Pancreas (tissue), 10 donors: ENCODE measurements around the gene ABO. TPM values are rescaled to one million over a fixed set of nuclear protein-coding genes. Genes with fewer than 3 reads are reported as not detected.
"Not testable (repeated sequence)": the region's sequence is repeated elsewhere in the genome, so short reads cannot be mapped to it uniquely, and the experiment has no call there.

Source experiments
- ATAC-seq, 4 donors: fragments of 200-7000 bp; cut with Tn5 transposase; one replicate each; pipeline versions ENCODE4 v1.8.0 to v1.9.1; 2020; ENCODE audit warnings: mild to moderate bottlenecking in 4 of 4, moderate library complexity in 4 of 4
- DNase-seq, 6 donors: peaks; one replicate each; pipeline ENCODE4 v3.0.0-alpha.2; 2020
- FAIRE-seq: peaks from 2 replicates; lab custom pipeline; 2012; peaks lifted over from hg19 to GRCh38; lab: Jason Lieb, UNC
- H3K27ac ChIP-seq, 4 donors: fragments of 200-600 bp; sonication (generic); 1 replicate in 3 of 4; 2 replicates in 1 of 4; pipeline versions ENCODE4 v1.5.0 to v1.8.0; 2020
- H3K27me3 ChIP-seq, 4 donors: fragments of 200-600 bp; one replicate each; pipeline ENCODE4 v1.8.0; 2021
- H3K36me3 ChIP-seq, 3 donors: fragments of 200-600 bp; sonication (generic) in 1 of 3; one replicate each; pipeline versions ENCODE4 v1.5.0 to v1.8.0; 2020 to 2021
- H3K4me1 ChIP-seq, 3 donors: fragments of 200-600 bp; one replicate each; pipeline ENCODE4 v1.8.0; 2021
- H3K4me3 ChIP-seq, 4 donors: fragments of 200-600 bp; sonication (generic) in 2 of 4; one replicate each; pipeline versions ENCODE4 v1.5.0 to v1.8.0; 2020 to 2021
- H3K9me3 ChIP-seq, 4 donors: fragments of 200-600 bp; one replicate each; pipeline ENCODE4 v1.8.0; 2021
- WGBS, 2 donors: extraction: QIAGEN DNeasy Blood & Tissue Kit; methylation state at CpG; one replicate each; pipeline ENCODE4 v1.1.7; 2013; 5-methylcytosine and 5-hydroxymethylcytosine counted together
- intact Hi-C, 3 donors: fragments of 100-400 bp; cut with DNase I; formaldehyde crosslinking; loops; one replicate each; pipeline versions ENCODE4 v1.11.1 to v1.14.2; 2022
- polyA plus RNA-seq, 2 donors: library from polyadenylated mRNA; stranded (reverse); fragments of 200-250 nt; gene quantifications; one replicate each; pipeline ENCODE4 v1.2.3, GENCODE V29; 2013
- total RNA-seq, 6 donors: library from RNA; stranded (reverse); fragmentation: NEBNext Ultra II Directional in 4 of 6; extraction: Animal tissue kit (Norgen Biotek cat#: 25700) in 4 of 6; gene quantifications; one replicate each; pipeline versions ENCODE4 v1.2.1 to v1.2.4, GENCODE V29; 2021 to 2023
- TF ChIP-seq, protein P1 (sequence below), 4 donors: fragments of 200-600 bp; sonication (generic) in 3 of 4; IDR thresholded peaks; one replicate each; pipeline versions ENCODE4 v1.5.0 to v1.8.0; 2021; ENCODE audit warnings: antibody characterized with exemption in 4 of 4
- donor health status: healthy with polysubstance abuse.
- donor health status: DM: no; HTN: no; CAD: no; lungs with moderate emphysema.
- donor health status: DM: no; HTN: no; CAD: no.
- donor health status: control.
- donor health status: control.
- donor health status: Bipolar disorder and iron deficiency.
- donor health status: DM: yes; HTN: yes; CAD: no.
- donor health status: DM: no; HTN: no; CAD: no.
- donor health status: DM: no; HTN: no; CAD: no.
- donor health status: DM: yes; HTN: yes; CAD: no.

ABO gene
- total and polyA plus RNA-seq, 8 donors: 2.1 to 10.2 (median 5.4) TPM

- 73 to 77% methylated on average over 7 of the region's 7 CpGs for WGBS, 2 donors
- no peak for DNase-seq
- H3K4me3 ChIP-seq: no peak overlapping the region
- TF ChIP-seq, protein P1, sequence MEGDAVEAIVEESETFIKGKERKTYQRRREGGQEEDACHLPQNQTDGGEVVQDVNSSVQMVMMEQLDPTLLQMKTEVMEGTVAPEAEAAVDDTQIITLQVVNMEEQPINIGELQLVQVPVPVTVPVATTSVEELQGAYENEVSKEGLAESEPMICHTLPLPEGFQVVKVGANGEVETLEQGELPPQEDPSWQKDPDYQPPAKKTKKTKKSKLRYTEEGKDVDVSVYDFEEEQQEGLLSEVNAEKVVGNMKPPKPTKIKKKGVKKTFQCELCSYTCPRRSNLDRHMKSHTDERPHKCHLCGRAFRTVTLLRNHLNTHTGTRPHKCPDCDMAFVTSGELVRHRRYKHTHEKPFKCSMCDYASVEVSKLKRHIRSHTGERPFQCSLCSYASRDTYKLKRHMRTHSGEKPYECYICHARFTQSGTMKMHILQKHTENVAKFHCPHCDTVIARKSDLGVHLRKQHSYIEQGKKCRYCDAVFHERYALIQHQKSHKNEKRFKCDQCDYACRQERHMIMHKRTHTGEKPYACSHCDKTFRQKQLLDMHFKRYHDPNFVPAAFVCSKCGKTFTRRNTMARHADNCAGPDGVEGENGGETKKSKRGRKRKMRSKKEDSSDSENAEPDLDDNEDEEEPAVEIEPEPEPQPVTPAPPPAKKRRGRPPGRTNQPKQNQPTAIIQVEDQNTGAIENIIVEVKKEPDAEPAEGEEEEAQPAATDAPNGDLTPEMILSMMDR (IDR thresholded peaks at IDR 0.05): no peak
- H3K27me3 ChIP-seq: no peaks in the 10 kb centered on the region
- no peak for FAIRE-seq
- H3K27ac ChIP-seq: no peak overlapping the region
- H3K9me3 ChIP-seq: no peaks in the 10 kb centered on the region
- no peak for ATAC-seq
- no peaks in the 10 kb centered on the region for H3K4me1 ChIP-seq
- intact Hi-C loops: no loop called here
- H3K36me3 ChIP-seq: no peaks in the 10 kb centered on the region
Measured at GRCh38 chr9:133210609-133211008, 64.4 kb downstream of the ABO start.

DNA sequence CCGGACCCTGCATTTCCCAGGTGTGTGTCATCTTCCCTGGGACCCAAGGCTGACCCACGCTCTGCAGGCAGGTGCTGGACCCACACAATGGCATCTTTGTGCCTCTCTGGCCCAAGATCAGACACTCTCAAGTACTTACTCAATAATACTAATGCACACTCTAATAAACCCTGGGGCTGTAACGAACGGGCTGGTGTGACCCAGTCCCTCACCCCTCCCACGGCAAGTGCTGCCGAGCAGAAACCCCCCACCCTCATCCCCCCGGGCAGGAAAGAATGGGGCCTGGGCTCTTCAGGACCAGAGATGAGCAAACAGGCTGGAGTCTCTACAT, 64.8 kb downstream of the ABO start:
- Histone ChIP-seq H3K4me1 (no peaks in the 10 kb centered on the region), H3K36me3 (no peaks in the 10 kb centered on the region), H3K27ac (no peak overlapping the region), H3K9me3 (no peaks in the 10 kb centered on the region), H3K27me3 (no peaks in the 10 kb centered on the region), H3K4me3 (no peak overlapping the region)
- intact Hi-C loops: no loop called here
- ATAC-seq (peak in 2 of 4 donors; percentile 66 to 82), DNase-seq (peak in 1 of 6 donors; percentile 23), FAIRE-seq (no peak)
- TF ChIP-seq, protein P1 (IDR thresholded peaks at IDR 0.05): no peak
- 16 to 17% methylated on average over 7 of the region's 7 CpGs for WGBS, 2 donors

DNA sequence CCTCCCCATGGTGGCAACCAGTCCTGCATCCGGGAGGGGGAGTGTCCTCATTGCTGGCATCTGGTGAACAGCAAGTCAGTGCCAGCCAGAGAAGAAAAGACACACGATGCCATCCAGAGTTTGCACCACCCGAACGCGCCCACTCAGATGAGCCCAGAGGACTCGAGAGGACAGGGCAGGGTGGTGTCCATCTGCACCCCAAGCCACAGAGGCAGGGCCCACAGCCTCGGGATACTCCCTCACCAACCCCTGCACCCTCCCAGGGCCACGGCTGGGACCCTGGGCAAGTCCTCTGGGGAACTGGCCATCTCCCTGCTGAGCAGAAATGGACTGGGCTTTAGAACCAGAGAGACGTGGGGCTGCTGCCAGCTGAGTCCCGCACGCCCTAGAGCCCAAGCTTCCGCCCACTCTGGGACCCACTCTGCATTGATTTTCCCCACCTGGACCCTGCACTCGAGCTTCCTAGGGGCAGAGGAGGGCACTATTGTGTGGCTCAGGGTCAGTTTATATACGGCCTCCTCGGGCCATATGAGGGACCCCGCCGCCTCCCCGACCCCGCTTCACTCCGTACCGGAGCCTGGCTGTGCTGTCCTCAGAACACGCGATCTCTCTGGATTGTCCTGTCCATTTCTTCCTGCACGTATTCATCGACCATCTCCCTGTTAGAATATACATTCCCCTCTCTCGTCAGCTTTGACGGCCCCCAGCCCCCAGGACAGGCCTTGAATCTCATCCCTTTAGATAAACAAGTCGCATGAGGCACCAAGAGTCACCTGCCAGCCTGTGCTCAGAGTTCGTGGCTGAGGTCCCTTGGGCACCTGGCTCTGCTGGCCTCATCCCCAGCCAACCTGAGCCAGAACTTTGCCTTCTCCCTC, 65.4 kb downstream of the ABO start:
- H3K9me3 ChIP-seq, intact Hi-C loops, FAIRE-seq, ATAC-seq, H3K4me3 ChIP-seq, H3K27ac ChIP-seq, H3K36me3 ChIP-seq, H3K27me3 ChIP-seq, H3K4me1 ChIP-seq: not testable (repeated sequence)
- DNase-seq: peak in 1 of 6 donors; percentile 28
- WGBS, 2 donors: 58 to 65% methylated on average over 29 of the region's 29 CpGs

DNA sequence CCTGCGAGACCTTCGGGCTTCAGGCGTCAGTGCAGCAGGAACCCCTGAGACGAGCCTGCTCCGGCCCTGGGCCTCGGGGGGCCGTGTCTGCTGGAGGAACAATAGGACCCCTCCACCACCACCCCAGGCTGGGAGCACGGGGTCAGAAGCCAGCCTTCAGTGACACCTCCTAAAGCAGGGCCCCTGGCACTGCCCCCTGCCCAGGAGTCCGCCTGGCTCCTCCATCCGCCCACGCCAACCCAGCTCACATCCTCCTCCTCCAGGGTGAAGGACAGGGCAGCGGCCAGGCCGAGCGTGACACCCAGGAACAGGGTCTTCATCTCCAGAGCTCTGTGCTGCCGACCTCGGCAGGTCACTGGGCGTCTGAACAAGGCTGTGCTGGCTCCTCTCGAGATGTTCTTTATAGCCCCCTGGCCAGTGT, 66.1 kb downstream of the ABO start, which contains the start of gene OBP2B:
Gene OBP2B (minus strand): TSS at position 371 of the 421 bp plus-strand sequence. CDS start 51 bp downstream, at position 320.
- H3K27me3 ChIP-seq, H3K4me1 ChIP-seq, intact Hi-C loops, FAIRE-seq, ATAC-seq, H3K4me3 ChIP-seq, H3K36me3 ChIP-seq, H3K9me3 ChIP-seq, H3K27ac ChIP-seq, DNase-seq: not testable (repeated sequence)
- WGBS, 2 donors: 77 to 88% methylated on average over 7 to 12 of the region's 18 CpGs

- FAIRE-seq, ATAC-seq, H3K4me3 ChIP-seq, H3K27ac ChIP-seq, H3K4me1 ChIP-seq, intact Hi-C loops, H3K36me3 ChIP-seq, H3K9me3 ChIP-seq, H3K27me3 ChIP-seq, DNase-seq: not testable (repeated sequence)
- WGBS, 2 donors: 68 to 81% methylated on average over 11 to 13 of the region's 16 CpGs
Measured at GRCh38 chr9:133208171-133208879, 66.7 kb downstream of the ABO start.

DNA sequence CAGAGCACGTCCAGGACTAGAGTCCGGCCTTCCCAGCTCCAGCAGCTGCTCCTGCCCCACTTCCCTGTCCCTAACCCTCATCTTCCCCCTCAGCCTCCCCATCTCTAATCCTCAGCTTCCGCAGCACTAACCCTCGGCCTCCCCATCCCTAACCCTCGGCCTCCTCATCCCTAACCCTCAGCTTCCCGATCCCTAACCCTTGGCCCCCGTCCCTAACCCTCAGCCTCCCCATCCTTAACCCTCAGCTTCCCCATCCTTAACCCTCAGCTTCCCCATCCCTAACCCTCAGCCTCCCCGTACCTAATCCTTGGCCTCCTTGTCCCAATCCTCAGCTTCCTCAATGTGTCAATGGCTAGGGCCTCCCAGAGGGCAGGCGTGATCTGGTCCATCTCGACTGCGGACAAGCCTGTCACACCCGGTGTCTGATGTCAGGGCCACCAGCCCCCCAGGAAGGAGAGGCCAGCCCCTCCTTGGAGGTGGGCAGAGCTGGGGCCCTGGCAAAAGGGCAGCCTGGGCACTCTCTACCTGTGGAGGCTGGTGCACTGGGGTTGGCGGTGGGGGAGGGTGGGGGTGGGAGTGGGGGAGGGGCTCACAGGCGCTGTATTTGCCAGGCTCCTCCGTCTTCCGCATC, 67.3 kb downstream of the ABO start:
- Histone ChIP-seq H3K27ac (no peak overlapping the region), H3K9me3 (no peaks in the 10 kb centered on the region), H3K4me1 (no peaks in the 10 kb centered on the region), H3K36me3 (no peaks in the 10 kb centered on the region), H3K4me3 (no peak overlapping the region), H3K27me3 (no peaks in the 10 kb centered on the region)
- 65 to 71% methylated on average over 16 of the region's 16 CpGs for WGBS, 2 donors
- TF ChIP-seq, protein P1 (IDR thresholded peaks at IDR 0.05): no peak
- intact Hi-C loops: no loop called here
- FAIRE-seq (no peak), ATAC-seq (no peak), DNase-seq (no peak)
